D341Med (cell line): ENCODE measurements around the gene NXN.
A peak's percentile ranks its signal among the peaks of the same experiment; 100 is the strongest.
"Not testable (repeated sequence)": the region's sequence is repeated elsewhere in the genome, so short reads cannot be mapped to it uniquely, and the experiment has no call there.

Experiments
- DNase-seq: peaks from one replicate; pipeline ENCODE4 v3.0.0; 2012; ENCODE audit warnings: low spot score

The NXN gene

GRCh38 chr17:953767-954166, 25.8 kb downstream of the NXN start:
- DNase-seq: no peak

GRCh38 chr17:952592-952991, 27.0 kb downstream of the NXN start:
- DNase-seq: not testable (repeated sequence)

- DNase-seq: no peak
Measured at GRCh38 chr17:951325-952132, 28.0 kb downstream of the NXN start.

- no peak for DNase-seq
Measured at GRCh38 chr17:949623-950303, 29.8 kb downstream of the NXN start.

- DNase-seq: peak; percentile 54
Measured at GRCh38 chr17:948284-948852, 31.2 kb downstream of the NXN start.

- no peak for DNase-seq
Measured at GRCh38 chr17:946510-947236, 32.9 kb downstream of the NXN start.

- DNase-seq: no peak
Measured at GRCh38 chr17:945672-946071, 33.9 kb downstream of the NXN start.

- no peak for DNase-seq
Measured at GRCh38 chr17:944266-944826, 35.2 kb downstream of the NXN start.

- no peak for DNase-seq
Measured at GRCh38 chr17:935485-935884, 44.1 kb downstream of the NXN start.

GRCh38 chr17:933312-934073, 46.1 kb downstream of the NXN start:
- no peak for DNase-seq

GRCh38 chr17:930258-930657, 49.3 kb downstream of the NXN start:
- DNase-seq: no peak

GRCh38 chr17:929586-929985, 50.0 kb downstream of the NXN start:
- no peak for DNase-seq

GRCh38 chr17:927611-928461, 51.7 kb downstream of the NXN start:
- no peak for DNase-seq

GRCh38 chr17:925817-926216, 53.8 kb downstream of the NXN start:
- DNase-seq: no peak

- DNase-seq: no peak
Measured at GRCh38 chr17:924711-925475, 54.7 kb downstream of the NXN start.

- DNase-seq: not testable (repeated sequence)
Measured at GRCh38 chr17:924306-924705, 55.3 kb downstream of the NXN start.

GRCh38 chr17:923633-924032, 55.9 kb downstream of the NXN start:
- DNase-seq: no peak

- DNase-seq: no peak
Measured at GRCh38 chr17:921161-921560, 58.4 kb downstream of the NXN start.

GRCh38 chr17:920190-920589, 59.4 kb downstream of the NXN start:
- no peak for DNase-seq
